ENCODE data around the gene ECT2L. TPM values are rescaled to one million over a fixed set of nuclear protein-coding genes. Genes with fewer than 3 reads are reported as not detected.

ECT2L gene
- polyA plus RNA-seq, 1 of the 3 experiments (the other 2 are of a cell fraction): 0.02 TPM

DNA sequence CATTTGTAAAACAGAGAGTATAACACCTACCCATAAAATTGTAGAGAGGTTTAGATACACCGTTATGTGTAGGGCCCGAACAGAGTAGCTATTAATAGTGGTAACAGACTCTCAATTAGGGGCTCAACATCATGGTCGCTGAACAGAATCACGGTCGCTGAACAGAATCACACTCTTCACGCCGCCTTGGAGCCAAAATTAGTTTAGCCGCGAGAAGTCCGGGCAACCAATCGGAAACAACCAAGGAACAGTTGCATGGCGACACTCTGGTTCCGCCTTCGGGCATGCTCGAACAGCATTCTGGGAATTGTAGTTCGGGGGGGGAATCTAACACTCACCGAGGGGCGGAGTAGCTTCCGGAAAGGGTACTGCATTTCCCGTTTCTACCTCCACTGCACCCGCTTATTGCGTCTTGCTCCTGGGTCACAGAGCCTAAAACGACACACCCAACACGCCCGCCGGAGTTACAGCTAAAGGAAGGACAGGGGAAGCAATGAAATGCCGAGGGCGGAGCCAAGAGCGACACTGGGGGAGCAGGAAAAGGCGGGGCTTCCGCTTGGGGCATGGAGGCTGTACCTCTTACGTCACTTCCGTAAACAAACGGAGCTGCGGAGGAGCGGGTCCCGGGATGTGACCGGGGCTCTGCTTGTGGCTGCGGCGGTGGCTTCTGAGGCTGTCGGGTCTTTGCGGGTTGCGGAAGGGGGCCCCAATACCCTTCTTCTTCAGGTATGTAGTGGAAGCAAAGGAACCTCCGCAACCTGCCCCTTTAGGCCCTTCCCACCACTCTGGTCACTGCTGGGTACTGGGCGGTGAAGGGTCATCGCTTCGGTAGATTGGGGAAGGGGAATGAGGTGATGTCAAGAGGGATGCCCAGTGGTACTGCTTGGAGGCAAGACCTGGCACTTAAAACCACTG lies 22.5 kb upstream of the ECT2L start, which contains the start of gene CCDC28A (continued):
- TF ChIP-seq, protein P1, sequence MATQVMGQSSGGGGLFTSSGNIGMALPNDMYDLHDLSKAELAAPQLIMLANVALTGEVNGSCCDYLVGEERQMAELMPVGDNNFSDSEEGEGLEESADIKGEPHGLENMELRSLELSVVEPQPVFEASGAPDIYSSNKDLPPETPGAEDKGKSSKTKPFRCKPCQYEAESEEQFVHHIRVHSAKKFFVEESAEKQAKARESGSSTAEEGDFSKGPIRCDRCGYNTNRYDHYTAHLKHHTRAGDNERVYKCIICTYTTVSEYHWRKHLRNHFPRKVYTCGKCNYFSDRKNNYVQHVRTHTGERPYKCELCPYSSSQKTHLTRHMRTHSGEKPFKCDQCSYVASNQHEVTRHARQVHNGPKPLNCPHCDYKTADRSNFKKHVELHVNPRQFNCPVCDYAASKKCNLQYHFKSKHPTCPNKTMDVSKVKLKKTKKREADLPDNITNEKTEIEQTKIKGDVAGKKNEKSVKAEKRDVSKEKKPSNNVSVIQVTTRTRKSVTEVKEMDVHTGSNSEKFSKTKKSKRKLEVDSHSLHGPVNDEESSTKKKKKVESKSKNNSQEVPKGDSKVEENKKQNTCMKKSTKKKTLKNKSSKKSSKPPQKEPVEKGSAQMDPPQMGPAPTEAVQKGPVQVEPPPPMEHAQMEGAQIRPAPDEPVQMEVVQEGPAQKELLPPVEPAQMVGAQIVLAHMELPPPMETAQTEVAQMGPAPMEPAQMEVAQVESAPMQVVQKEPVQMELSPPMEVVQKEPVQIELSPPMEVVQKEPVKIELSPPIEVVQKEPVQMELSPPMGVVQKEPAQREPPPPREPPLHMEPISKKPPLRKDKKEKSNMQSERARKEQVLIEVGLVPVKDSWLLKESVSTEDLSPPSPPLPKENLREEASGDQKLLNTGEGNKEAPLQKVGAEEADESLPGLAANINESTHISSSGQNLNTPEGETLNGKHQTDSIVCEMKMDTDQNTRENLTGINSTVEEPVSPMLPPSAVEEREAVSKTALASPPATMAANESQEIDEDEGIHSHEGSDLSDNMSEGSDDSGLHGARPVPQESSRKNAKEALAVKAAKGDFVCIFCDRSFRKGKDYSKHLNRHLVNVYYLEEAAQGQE (IDR thresholded peaks at IDR 0.05; ENCODE audit: low read depth, low read length): no peak
- no peak for TF ChIP-seq FOSL2 (IDR thresholded peaks at IDR 0.05; ENCODE audit: borderline replicate concordance, low read depth)
- TF ChIP-seq USF1 (IDR thresholded peaks at IDR 0.05; ENCODE audit: borderline replicate concordance, low read depth): no peak
- TF ChIP-seq MXI1 (IDR thresholded peaks at IDR 0.05; ENCODE audit: low read depth, low read length): peak; percentile 98
- TF ChIP-seq, protein P2, sequence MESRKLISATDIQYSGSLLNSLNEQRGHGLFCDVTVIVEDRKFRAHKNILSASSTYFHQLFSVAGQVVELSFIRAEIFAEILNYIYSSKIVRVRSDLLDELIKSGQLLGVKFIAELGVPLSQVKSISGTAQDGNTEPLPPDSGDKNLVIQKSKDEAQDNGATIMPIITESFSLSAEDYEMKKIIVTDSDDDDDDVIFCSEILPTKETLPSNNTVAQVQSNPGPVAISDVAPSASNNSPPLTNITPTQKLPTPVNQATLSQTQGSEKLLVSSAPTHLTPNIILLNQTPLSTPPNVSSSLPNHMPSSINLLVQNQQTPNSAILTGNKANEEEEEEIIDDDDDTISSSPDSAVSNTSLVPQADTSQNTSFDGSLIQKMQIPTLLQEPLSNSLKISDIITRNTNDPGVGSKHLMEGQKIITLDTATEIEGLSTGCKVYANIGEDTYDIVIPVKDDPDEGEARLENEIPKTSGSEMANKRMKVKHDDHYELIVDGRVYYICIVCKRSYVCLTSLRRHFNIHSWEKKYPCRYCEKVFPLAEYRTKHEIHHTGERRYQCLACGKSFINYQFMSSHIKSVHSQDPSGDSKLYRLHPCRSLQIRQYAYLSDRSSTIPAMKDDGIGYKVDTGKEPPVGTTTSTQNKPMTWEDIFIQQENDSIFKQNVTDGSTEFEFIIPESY (IDR thresholded peaks at IDR 0.05; ENCODE audit: borderline replicate concordance, low read depth): peak; percentile 94
- peak; percentile 97 for TF ChIP-seq CHD2 (IDR thresholded peaks at IDR 0.05; ENCODE audit: low read length, partially characterized antibody)

DNA sequence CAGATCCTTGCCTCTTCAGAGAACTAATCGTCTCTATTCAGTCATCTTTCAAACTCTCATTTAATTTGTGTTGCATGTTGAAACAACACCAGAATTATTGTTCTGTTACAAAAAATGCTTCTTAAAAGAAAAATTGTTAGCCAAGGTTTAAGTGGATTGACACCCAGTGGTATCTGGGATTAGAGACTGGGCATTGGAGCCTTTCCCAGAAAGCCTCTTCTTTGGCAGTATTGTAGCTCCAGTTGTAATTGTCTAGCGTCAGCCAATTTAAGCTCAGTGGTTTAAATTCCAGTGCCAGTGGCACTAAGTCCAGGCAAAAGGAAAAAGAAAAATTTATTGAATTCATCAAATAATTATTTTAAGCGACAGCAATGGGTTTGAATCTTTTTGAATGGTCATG lies 21.5 kb upstream of the ECT2L start:
- peaks cover 3% of the 10 kb centered on the region for H3F3A ChIP-seq (replicated peaks; ENCODE audit: insufficient read depth)
- no peaks in the 10 kb centered on the region for H3K9me2 ChIP-seq
- H3K4me1 ChIP-seq (ENCODE audit: control insufficient read depth in 1 of 2, insufficient read depth in 2 of 2, low read depth in 1 of 2, low read length in 1 of 2): peaks cover 0 to 9% of the 10 kb centered on the region in 2 experiments; a peak in 3 of 4 replicates
- no peak for DNase-seq
- peaks cover 12% of the 10 kb centered on the region for H3K79me2 ChIP-seq (ENCODE audit: insufficient read depth)
- peak overlapping the region in 1 of 2 experiments; percentile 6; a peak in 2 of 4 replicates for H3K27ac ChIP-seq (ENCODE audit: low read depth in 2 of 2, low read length in 1 of 2)
- ChIA-PET POLR2A (no interaction called here), CTCF (interaction anchor here (1.0 kb wide), 1 partner anchor 42 kb away, joined by 3 read pairs; no protein-coding TSS in a partner anchor)
- H3K9me3 ChIP-seq: no peaks in the 10 kb centered on the region
- peak overlapping the region; percentile 77 for H3K4me2 ChIP-seq
- peak overlapping the region; percentile 91 for H3K9ac ChIP-seq
- WGBS (ENCODE audit: low lambda C conversion rate): 11% methylated on average over 3 of the region's 3 CpGs
- H3K4me3 ChIP-seq (ENCODE audit: low read depth in 2 of 2, low read length in 1 of 2): peak overlapping the region; percentile 93 to 95
- H4K20me1 ChIP-seq (ENCODE audit: insufficient read depth): no peaks in the 10 kb centered on the region
- H2AFZ ChIP-seq (ENCODE audit: low read depth): peak overlapping the region; percentile 95
- no peaks in the 10 kb centered on the region for H3K27me3 ChIP-seq (ENCODE audit: insufficient read depth)
- H3K36me3 ChIP-seq (replicated peaks in 1 of 2; ENCODE audit: control insufficient read depth in 1 of 2, insufficient read depth in 2 of 2, low read length in 1 of 2): peaks cover 0 to 24% of the 10 kb centered on the region in 2 experiments
- TF ChIP-seq SMC3 (IDR thresholded peaks at IDR 0.05; ENCODE audit: low read depth, low read length) (no peak), FOXJ3 (CRISPR knock-in tag; IDR thresholded peaks at IDR 0.05) (no peak), GATA2 (CRISPR knock-in tag; IDR thresholded peaks at IDR 0.05) (no peak), JUND (IDR thresholded peaks at IDR 0.05) (no peak), EZH2phosphoT487 (IDR thresholded peaks at IDR 0.05; ENCODE audit: borderline replicate concordance, low read depth) (no peak), FOSL2 (IDR thresholded peaks at IDR 0.05; ENCODE audit: borderline replicate concordance, low read depth) (no peak), RXRA (IDR thresholded peaks at IDR 0.05; ENCODE audit: borderline replicate concordance, low read depth) (no peak), USF2 (IDR thresholded peaks at IDR 0.05; ENCODE audit: borderline replicate concordance, low read depth, low read length) (no peak), FOXM1 (IDR thresholded peaks at IDR 0.05; ENCODE audit: low read depth) (no peak), POLR2AphosphoS5 (IDR thresholded peaks at IDR 0.05; ENCODE audit: low read depth, low read length) (no peak)
- TF ChIP-seq, protein P3, sequence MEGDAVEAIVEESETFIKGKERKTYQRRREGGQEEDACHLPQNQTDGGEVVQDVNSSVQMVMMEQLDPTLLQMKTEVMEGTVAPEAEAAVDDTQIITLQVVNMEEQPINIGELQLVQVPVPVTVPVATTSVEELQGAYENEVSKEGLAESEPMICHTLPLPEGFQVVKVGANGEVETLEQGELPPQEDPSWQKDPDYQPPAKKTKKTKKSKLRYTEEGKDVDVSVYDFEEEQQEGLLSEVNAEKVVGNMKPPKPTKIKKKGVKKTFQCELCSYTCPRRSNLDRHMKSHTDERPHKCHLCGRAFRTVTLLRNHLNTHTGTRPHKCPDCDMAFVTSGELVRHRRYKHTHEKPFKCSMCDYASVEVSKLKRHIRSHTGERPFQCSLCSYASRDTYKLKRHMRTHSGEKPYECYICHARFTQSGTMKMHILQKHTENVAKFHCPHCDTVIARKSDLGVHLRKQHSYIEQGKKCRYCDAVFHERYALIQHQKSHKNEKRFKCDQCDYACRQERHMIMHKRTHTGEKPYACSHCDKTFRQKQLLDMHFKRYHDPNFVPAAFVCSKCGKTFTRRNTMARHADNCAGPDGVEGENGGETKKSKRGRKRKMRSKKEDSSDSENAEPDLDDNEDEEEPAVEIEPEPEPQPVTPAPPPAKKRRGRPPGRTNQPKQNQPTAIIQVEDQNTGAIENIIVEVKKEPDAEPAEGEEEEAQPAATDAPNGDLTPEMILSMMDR (IDR thresholded peaks at IDR 0.05): no peak
